Osteoblast (primary cell): ENCODE results near the gene FGF3. TPM values are rescaled to one million over a fixed set of nuclear protein-coding genes. Genes with fewer than 3 reads are reported as not detected.

Source experiments
- DNase-seq: peaks from one replicate; pipeline ENCODE4 v3.0.0; 2011; ENCODE audit warnings: low spot score, mixed read lengths; ENCODE audit not compliant: insufficient read length; ENCODE audit errors: missing footprints
- H2AFZ ChIP-seq: 2 replicates; pipeline ENCODE4 v1.6.0; 2011; ENCODE audit warnings: mild to moderate bottlenecking, low read length
- H3K27ac ChIP-seq: 2 replicates; pipeline ENCODE4 v1.5.1; 2011; ENCODE audit warnings: mild to moderate bottlenecking, low read depth, low read length, moderate library complexity
- H3K27me3 ChIP-seq: 2 replicates; pipeline ENCODE4 v1.6.0; 2012; ENCODE audit warnings: mild to moderate bottlenecking, control low read depth, inconsistent platforms, low read length, moderate library complexity; ENCODE audit not compliant: insufficient read depth
- H3K36me3 ChIP-seq: 2 replicates; pipeline ENCODE4 v1.5.1; 2011; ENCODE audit warnings: mild to moderate bottlenecking, low read length, control low read depth, moderate library complexity; ENCODE audit not compliant: insufficient read depth
- H3K4me1 ChIP-seq: 2 replicates; pipeline ENCODE4 v1.5.1; 2011; ENCODE audit warnings: mild to moderate bottlenecking, low read length, control low read depth, moderate library complexity; ENCODE audit not compliant: insufficient read depth
- H3K4me2 ChIP-seq: 2 replicates; pipeline ENCODE4 v1.6.0; 2011; ENCODE audit warnings: mild to moderate bottlenecking, low read length; ENCODE audit not compliant: insufficient read depth
- H3K4me3 ChIP-seq: fragments of 200-600 bp; sonication (generic); 3 replicates; pipeline ENCODE4 v1.5.1; 2012; ENCODE audit warnings: mild to moderate bottlenecking, low read length, inconsistent platforms; ENCODE audit not compliant: insufficient read depth
- H3K79me2 ChIP-seq: 2 replicates; pipeline ENCODE4 v1.6.0; 2012; ENCODE audit warnings: mild to moderate bottlenecking, low read length, control low read depth, inconsistent platforms; ENCODE audit not compliant: insufficient read depth
- H3K9me3 ChIP-seq: 2 replicates; pipeline ENCODE4 v1.5.1; 2011; ENCODE audit warnings: low read depth, low read length, control low read depth
- H4K20me1 ChIP-seq: 2 replicates; pipeline ENCODE4 v1.6.0; 2012; ENCODE audit warnings: mild to moderate bottlenecking, low read length, control low read depth; ENCODE audit not compliant: insufficient read depth
- CTCF ChIP-seq: IDR thresholded peaks from 2 replicates; pipeline ENCODE4 v1.5.1; 2011; ENCODE audit warnings: mild to moderate bottlenecking, low read depth, low read length, moderate library complexity; ENCODE audit errors: extremely low read depth
- total RNA-seq: library from RNA; depleted of rRNA; stranded (reverse); fragments of >200 nt; gene quantifications from 2 replicates; pipeline ENCODE4 v1.2.3, GENCODE V29; 2012

FGF3 gene
- total RNA-seq, 1 donor, result not detected

GRCh38 chr11:69867076-69868005 is 48.1 kb upstream of the FGF3 start:
- H3K4me2 ChIP-seq, result no peak overlapping the region
- no peak overlapping the region for H2AFZ ChIP-seq
- H3K4me1 ChIP-seq, result peaks cover 6% of the 10 kb centered on the region
- no peaks in the 10 kb centered on the region for H3K9me3 ChIP-seq
- H3K27ac ChIP-seq, result no peak overlapping the region
- H4K20me1 ChIP-seq, result no peaks in the 10 kb centered on the region
- DNase-seq, result peak; percentile 94
- H3K79me2 ChIP-seq, result no peaks in the 10 kb centered on the region
- no peaks in the 10 kb centered on the region for H3K27me3 ChIP-seq
- no peaks in the 10 kb centered on the region for H3K36me3 ChIP-seq
- TF ChIP-seq CTCF, result no peak
- H3K4me3 ChIP-seq, result no peak overlapping the region

- H3K27ac ChIP-seq, result no peak overlapping the region
- H3K4me3 ChIP-seq, result no peak overlapping the region
- no peaks in the 10 kb centered on the region for H4K20me1 ChIP-seq
- no peaks in the 10 kb centered on the region for H3K79me2 ChIP-seq
- H3K9me3 ChIP-seq, result no peaks in the 10 kb centered on the region
- no peak overlapping the region for H2AFZ ChIP-seq
- no peak for TF ChIP-seq CTCF
- no peak overlapping the region for H3K4me2 ChIP-seq
- DNase-seq, result no peak
- peaks cover 6% of the 10 kb centered on the region for H3K4me1 ChIP-seq
- H3K27me3 ChIP-seq, result peaks cover 4% of the 10 kb centered on the region
- no peaks in the 10 kb centered on the region for H3K36me3 ChIP-seq
Measured at GRCh38 chr11:69866648-69867047, 47.4 kb upstream of the FGF3 start.

- Histone ChIP-seq H4K20me1 (no peaks in the 10 kb centered on the region), H3K79me2 (no peaks in the 10 kb centered on the region), H3K27me3 (peaks cover 4% of the 10 kb centered on the region), H3K9me3 (no peaks in the 10 kb centered on the region), H2AFZ (no peak overlapping the region), H3K36me3 (no peaks in the 10 kb centered on the region), H3K4me2 (no peak overlapping the region), H3K4me3 (no peak overlapping the region), H3K27ac (no peak overlapping the region), H3K4me1 (peaks cover 6% of the 10 kb centered on the region)
- DNase-seq, result no peak
- TF ChIP-seq CTCF, result no peak
Measured at GRCh38 chr11:69865707-69866106, 46.5 kb upstream of the FGF3 start.

GRCh38 chr11:69864686-69865661 is 45.8 kb upstream of the FGF3 start:
- Histone ChIP-seq H3K27ac (no peak overlapping the region), H3K36me3 (no peaks in the 10 kb centered on the region), H3K27me3 (peaks cover 9% of the 10 kb centered on the region), H3K4me2 (no peak overlapping the region), H3K4me1 (peaks cover 6% of the 10 kb centered on the region), H3K9me3 (no peaks in the 10 kb centered on the region), H3K79me2 (no peaks in the 10 kb centered on the region), H4K20me1 (no peaks in the 10 kb centered on the region), H3K4me3 (no peak overlapping the region), H2AFZ (no peak overlapping the region)
- no peak for DNase-seq
- TF ChIP-seq CTCF, result no peak
